A673 (cell line): ENCODE measurements around the gene LIPH. TPM values are rescaled to one million over a fixed set of nuclear protein-coding genes. Genes with fewer than 3 reads are reported as not detected.

ENCODE experiments used
- BruUV-seq: library from RNA; stranded (reverse); fragments of 400-500 nt; replicated peaks from 2 replicates; lab custom pipeline; 2021; lab: Mats Ljungman, UMichigan
- CTCF ChIA-PET: fragments of 300-600 bp; sonication (Branson Sonifier 250); formaldehyde crosslinking; loops from one replicate; lab custom pipeline; 2022; ENCODE audit warnings: antibody characterized with exemption; lab: Charles Lee
- POLR2A ChIA-PET: fragments of 300-600 bp; sonication (Branson Sonifier 250); formaldehyde crosslinking; loops from one replicate; lab custom pipeline; 2022; ENCODE audit warnings: antibody characterized with exemption; ENCODE audit not compliant: low non-redundant PET; lab: Charles Lee
- DNase-seq: peaks from one replicate; pipeline ENCODE4 v3.0.0-alpha.2; 2015; ENCODE audit warnings: low spot score
- H3K27ac ChIP-seq: fragments of 200-600 bp; sonication (generic); 2 replicates; pipeline ENCODE4 v1.5.1; 2016; ENCODE audit warnings: mixed run types, low read depth, mild to moderate bottlenecking, mixed read lengths, antibody characterized with exemption, low read length; ENCODE audit not compliant: poor library complexity, severe bottlenecking
- H3K27me3 ChIP-seq: fragments of 200-600 bp; sonication (generic); replicated peaks from 2 replicates; pipeline ENCODE4 v1.6.1; 2017; ENCODE audit warnings: mixed run types, low read depth, mild to moderate bottlenecking, mixed read lengths, antibody characterized with exemption, low read length; ENCODE audit not compliant: insufficient read depth, poor library complexity
- H3K36me3 ChIP-seq: fragments of 200-600 bp; sonication (generic); 2 replicates; pipeline ENCODE4 v1.6.1; 2016; ENCODE audit warnings: mixed run types, mild to moderate bottlenecking, mixed read lengths, antibody characterized with exemption, low read length; ENCODE audit not compliant: insufficient read depth, poor library complexity, severe bottlenecking
- H3K4me1 ChIP-seq: fragments of 200-600 bp; sonication (generic); 2 replicates; pipeline ENCODE4 v1.6.1; 2017; ENCODE audit warnings: mixed run types, mild to moderate bottlenecking, mixed read lengths, antibody characterized with exemption, low read length; ENCODE audit not compliant: insufficient read depth, poor library complexity, severe bottlenecking
- H3K4me3 ChIP-seq: fragments of 200-600 bp; sonication (generic); 2 replicates; pipeline ENCODE4 v1.5.1; 2016; ENCODE audit warnings: low read depth, mixed run types, mild to moderate bottlenecking, mixed read lengths, low read length; ENCODE audit not compliant: poor library complexity, severe bottlenecking
- H3K9me3 ChIP-seq: fragments of 200-600 bp; sonication (generic); 2 replicates; pipeline ENCODE4 v1.6.1; 2016; ENCODE audit warnings: mixed run types, low read depth, mild to moderate bottlenecking, mixed read lengths, antibody characterized with exemption, low read length; ENCODE audit not compliant: poor library complexity, severe bottlenecking
- CTCF ChIP-seq: fragments of 300-800, 200-600 bp; sonication (generic); conservative IDR thresholded peaks from 2 replicates; pipeline ENCODE4 v1.5.1; 2017; ENCODE audit warnings: low read depth, mild to moderate bottlenecking, antibody characterized with exemption, low read length, moderate library complexity, mixed read lengths
- EZH2 ChIP-seq: fragments of 200-600 bp; sonication (generic); IDR thresholded peaks from 2 replicates; pipeline ENCODE4 v1.6.1; 2017; ENCODE audit warnings: borderline replicate concordance, low read depth, mild to moderate bottlenecking, mixed read lengths, antibody characterized with exemption, low read length; ENCODE audit not compliant: poor library complexity, severe bottlenecking
- intact Hi-C: fragments of 100-400 bp; cut with micrococcal nuclease; formaldehyde crosslinking; loops from one replicate; pipeline ENCODE4 v1.10.0; 2022; ENCODE audit not compliant: unreplicated experiment
- total RNA-seq: library from RNA; stranded (reverse); gene quantifications from 2 replicates; pipeline ENCODE4 v1.2.3, GENCODE V29; 2021

The LIPH gene
- total RNA-seq, 1 experiment from 2014 or later: 12.1 TPM

GRCh38 chr3:185460719-185461350 is 91.6 kb downstream of the LIPH start:
- Histone ChIP-seq H3K36me3 (no peaks in the 10 kb centered on the region), H3K4me3 (no peak overlapping the region), H3K4me1 (no peaks in the 10 kb centered on the region), H3K27me3 (no peaks in the 10 kb centered on the region), H3K27ac (no peak overlapping the region), H3K9me3 (no peaks in the 10 kb centered on the region)
- peak; percentile 56 for DNase-seq
- intact Hi-C loops: no loop called here
- TF ChIP-seq CTCF (peak; percentile 67), EZH2 (no peak)
- no TSS peak for BruUV-seq
- ChIA-PET POLR2A (no interaction called here), CTCF (interaction anchor here (0.5 to 2.2 kb wide), 5 partner anchors 9 to 1098 kb away, joined by 3 to 11 read pairs (median 4); partner anchors contain the start of gene LIPH)

GRCh38 chr3:185460309-185460708 is 92.1 kb downstream of the LIPH start:
- Histone ChIP-seq H3K27me3 (no peaks in the 10 kb centered on the region), H3K9me3 (no peaks in the 10 kb centered on the region), H3K27ac (no peak overlapping the region), H3K4me3 (no peak overlapping the region), H3K36me3 (no peaks in the 10 kb centered on the region), H3K4me1 (no peaks in the 10 kb centered on the region)
- no peak for TF ChIP-seq CTCF
- no peak for TF ChIP-seq EZH2
- no TSS peak for BruUV-seq
- CTCF ChIA-PET: interaction anchor here (0.5 to 2.2 kb wide), 5 partner anchors 10 to 1098 kb away, joined by 3 to 11 read pairs (median 4); partner anchors contain the start of gene LIPH
- DNase-seq: no peak
- intact Hi-C loops: no loop called here
- POLR2A ChIA-PET: interaction anchor here (0.7 kb wide), 1 partner anchor 127 kb away, joined by 3 read pairs; no protein-coding TSS in a partner anchor

- ChIA-PET CTCF (no interaction called here), POLR2A (no interaction called here)
- Histone ChIP-seq H3K27ac (no peak overlapping the region), H3K27me3 (no peaks in the 10 kb centered on the region), H3K4me3 (no peak overlapping the region), H3K4me1 (no peaks in the 10 kb centered on the region), H3K9me3 (no peaks in the 10 kb centered on the region), H3K36me3 (no peaks in the 10 kb centered on the region)
- TF ChIP-seq CTCF (no peak), EZH2 (no peak)
- intact Hi-C loops: no loop called here
- BruUV-seq: no TSS peak
- no peak for DNase-seq
These were observed 95.0 kb downstream of the LIPH start for GRCh38 chr3:185457376-185457775.

Other genes with a start within 250 kb of the LIPH start
- 26.4 and 26.8 TPM in 2 replicates for gene MAP3K13, start 189.5 kb downstream of the LIPH start, total RNA-seq
- gene TMEM41A, start 53.6 kb downstream of the LIPH start, total RNA-seq: 27.7 and 29.9 TPM in 2 replicates
- 43.4 and 48.3 TPM in 2 replicates for gene SENP2, start 33.7 kb upstream of the LIPH start, total RNA-seq